HEK293 (cell line): Measurements from ENCODE around the gene RBMS1.

ENCODE experiments used
- CTCF ChIA-PET: fragments of 350-600 bp; formaldehyde crosslinking; extraction: SDS; loops from one replicate; lab custom pipeline; 2021; ENCODE audit warnings: antibody characterized with exemption; lab: Yijun Ruan, JAX
- POLR2A ChIA-PET: fragments of 300-600 bp; formaldehyde crosslinking; extraction: SDS; loops from one replicate; lab custom pipeline; 2020; ENCODE audit warnings: antibody characterized with exemption, inconsistent platforms; lab: Yijun Ruan, JAX
- H3K27ac ChIP-seq: fragments of 200-500 bp; sonication (Bioruptor generic); 2 replicates; pipeline ENCODE4 v1.5.1; 2014; ENCODE audit warnings: low read depth, low read length, control low read depth, inconsistent platforms; ENCODE audit errors: extremely low read depth
- H3K36me3 ChIP-seq, 2 experiments: fragments of 200-500 bp in 1 of 2; sonication (Bioruptor generic) in 1 of 2; 1 replicate in 1 of 2; 2 replicates in 1 of 2; pipeline ENCODE4 v1.5.1; 2014 to 2017; ENCODE audit warnings: inconsistent platforms in 2 of 2, low read length in 2 of 2; ENCODE audit not compliant: control insufficient read depth in 2 of 2, insufficient read depth in 1 of 2
- H3K4me1 ChIP-seq: fragments of 200-500 bp; sonication (Bioruptor generic); 2 replicates; pipeline ENCODE4 v1.5.1; 2014; ENCODE audit warnings: mild to moderate bottlenecking, low read length, inconsistent platforms; ENCODE audit not compliant: control insufficient read depth, insufficient read depth
- H3K4me3 ChIP-seq: 2 replicates; pipeline ENCODE4 v1.5.1; 2011; ENCODE audit warnings: low read depth, mild to moderate bottlenecking, control low read depth, low read length, moderate library complexity
- H3K9me3 ChIP-seq: fragments of 200-500 bp; sonication (Bioruptor generic); 2 replicates; pipeline ENCODE4 v1.5.1; 2014; ENCODE audit warnings: low read depth, low read length, inconsistent platforms; ENCODE audit not compliant: control insufficient read depth, insufficient read depth
- HOXD13 ChIP-seq: sonication (generic); formaldehyde crosslinking; IDR thresholded peaks from 2 replicates; pipeline ENCODE4 v1.8.0; 2022; ENCODE audit warnings: missing genetic modification reagents, borderline replicate concordance
- KLF10 ChIP-seq: fragments of 450-650 bp; IDR thresholded peaks from 2 replicates; pipeline ENCODE4 v1.5.1; 2018; ENCODE audit warnings: missing biosample characterization, mild to moderate bottlenecking, missing genetic modification characterization
- KLF7 ChIP-seq: fragments of 450-650 bp; formaldehyde crosslinking; IDR thresholded peaks from 2 replicates; pipeline ENCODE4 v1.5.1; 2016; ENCODE audit warnings: missing biosample characterization, missing genetic modification characterization, borderline replicate concordance
- SALL2 ChIP-seq: fragments of 450-650 bp; formaldehyde crosslinking; IDR thresholded peaks from 2 replicates; pipeline ENCODE4 v1.5.0; 2017; ENCODE audit warnings: missing biosample characterization, mild to moderate bottlenecking, missing genetic modification characterization, borderline replicate concordance
- SCRT1 ChIP-seq: fragments of 450-650 bp; formaldehyde crosslinking; IDR thresholded peaks from 2 replicates; pipeline ENCODE4 v1.5.1; 2016; ENCODE audit warnings: missing biosample characterization, missing genetic modification characterization, borderline replicate concordance
- TCF7L2 ChIP-seq: IDR thresholded peaks from 2 replicates; pipeline ENCODE4 v1.6.1; 2011; ENCODE audit warnings: low read depth, mild to moderate bottlenecking, inconsistent platforms, low read length, moderate library complexity, borderline replicate concordance
- ZNF16 ChIP-seq: fragments of 450-650 bp; formaldehyde crosslinking; IDR thresholded peaks from 2 replicates; pipeline ENCODE4 v1.5.1; 2016; ENCODE audit warnings: low read depth, missing biosample characterization, missing genetic modification characterization
- ZNF174 ChIP-seq: fragments of 450-650 bp; formaldehyde crosslinking; IDR thresholded peaks from 2 replicates; pipeline ENCODE4 v1.5.0; 2017; ENCODE audit warnings: missing biosample characterization, mild to moderate bottlenecking, missing genetic modification characterization
- ZNF202 ChIP-seq: fragments of 450-650 bp; formaldehyde crosslinking; IDR thresholded peaks from 2 replicates; pipeline ENCODE4 v1.5.1; 2016; ENCODE audit warnings: missing biosample characterization, missing genetic modification characterization, borderline replicate concordance
- ZNF23 ChIP-seq: fragments of 450-650 bp; formaldehyde crosslinking; IDR thresholded peaks from 2 replicates; pipeline ENCODE4 v1.5.1; 2016; ENCODE audit warnings: missing biosample characterization, missing genetic modification characterization, borderline replicate concordance
- ZNF391 ChIP-seq: fragments of 450-650 bp; formaldehyde crosslinking; IDR thresholded peaks from 2 replicates; pipeline ENCODE4 v1.5.1; 2016; ENCODE audit warnings: low read depth, missing biosample characterization, missing genetic modification characterization, borderline replicate concordance
- ZNF529 ChIP-seq: fragments of 450-650 bp; formaldehyde crosslinking; IDR thresholded peaks from 2 replicates; pipeline ENCODE4 v1.5.1; 2017; ENCODE audit warnings: missing genetic modification characterization, missing biosample characterization; ENCODE audit not compliant: insufficient replicate concordance
- ZNF549 ChIP-seq: fragments of 450-650 bp; IDR thresholded peaks from 2 replicates; pipeline ENCODE4 v1.5.1; 2018; ENCODE audit warnings: missing biosample characterization, missing genetic modification characterization, mild to moderate bottlenecking, inconsistent platforms, moderate library complexity
- ZNF555 ChIP-seq: fragments of 450-650 bp; formaldehyde crosslinking; conservative IDR thresholded peaks from 2 replicates; pipeline ENCODE4 v1.5.1; 2017; ENCODE audit warnings: missing biosample characterization, mild to moderate bottlenecking, missing genetic modification characterization, inconsistent platforms
- ZNF558 ChIP-seq: fragments of 450-650 bp; formaldehyde crosslinking; IDR thresholded peaks from 2 replicates; pipeline ENCODE4 v1.5.1; 2016; ENCODE audit warnings: missing biosample characterization, missing genetic modification characterization
- ZNF596 ChIP-seq: fragments of 450-650 bp; IDR thresholded peaks from 2 replicates; pipeline ENCODE4 v1.5.0; 2018; ENCODE audit warnings: missing biosample characterization, mild to moderate bottlenecking, missing genetic modification characterization, moderate library complexity
- ZNF654 ChIP-seq: fragments of 450-650 bp; formaldehyde crosslinking; IDR thresholded peaks from 2 replicates; pipeline ENCODE4 v1.5.1; 2016; ENCODE audit warnings: low read depth, missing biosample characterization, missing genetic modification characterization
- ZNF785 ChIP-seq: fragments of 450-650 bp; formaldehyde crosslinking; IDR thresholded peaks from 2 replicates; pipeline ENCODE4 v1.5.1; 2016; ENCODE audit warnings: missing biosample characterization, missing genetic modification characterization
- TF ChIP-seq, protein P1 (sequence below): fragments of 450-650 bp; formaldehyde crosslinking; IDR thresholded peaks from 2 replicates; pipeline ENCODE4 v1.5.1; 2016; ENCODE audit warnings: missing biosample characterization, missing genetic modification characterization
- TF ChIP-seq, protein P2 (sequence below): fragments of 450-650 bp; formaldehyde crosslinking; IDR thresholded peaks from 2 replicates; pipeline ENCODE4 v1.5.1; 2016; ENCODE audit warnings: missing biosample characterization, missing genetic modification characterization
- TF ChIP-seq, protein P3 (sequence below): fragments of 450-650 bp; formaldehyde crosslinking; IDR thresholded peaks from 2 replicates; pipeline ENCODE4 v1.5.1; 2016; ENCODE audit warnings: missing biosample characterization, missing genetic modification characterization, borderline replicate concordance

The RBMS1 gene

DNA sequence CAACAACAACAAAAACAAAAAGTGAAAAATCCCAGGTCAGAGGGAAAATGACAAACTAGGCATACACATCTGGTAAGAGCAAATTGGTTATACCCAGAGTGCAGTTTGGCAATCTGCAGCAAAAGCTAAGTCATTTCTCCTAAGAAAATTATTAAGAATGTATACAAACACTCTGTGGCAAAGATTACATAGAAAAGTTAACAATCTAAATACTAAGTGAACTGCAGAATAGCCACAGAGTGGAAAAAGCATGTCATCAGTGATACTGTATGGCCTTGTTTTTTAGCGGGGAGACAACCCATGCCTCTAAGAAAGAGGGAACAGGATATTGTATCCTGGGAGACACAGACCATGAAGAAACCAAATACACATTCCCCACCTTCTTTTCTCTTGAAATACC is 157.5 kb downstream of the RBMS1 start:
- Histone ChIP-seq H3K27ac (no peak overlapping the region), H3K4me3 (no peak overlapping the region), H3K9me3 (no peaks in the 10 kb centered on the region), H3K36me3 (no peaks in the 10 kb centered on the region), H3K4me1 (peaks cover 7% of the 10 kb centered on the region)
- ChIA-PET CTCF (interaction anchor here (1.2 kb wide), 1 partner anchor 659 kb away, joined by 4 read pairs; no protein-coding TSS in a partner anchor), POLR2A (no interaction called here)
- TF ChIP-seq KLF10 (tag by site-specific recombination) (no peak), ZNF549 (tag by site-specific recombination) (no peak), ZNF558 (tag by site-specific recombination) (no peak), ZNF785 (tag by site-specific recombination) (no peak), ZNF23 (tag by site-specific recombination) (no peak), ZNF555 (tag by site-specific recombination) (no peak), SCRT1 (tag by site-specific recombination) (no peak), ZNF596 (tag by site-specific recombination) (no peak)
- TF ChIP-seq, protein P1, sequence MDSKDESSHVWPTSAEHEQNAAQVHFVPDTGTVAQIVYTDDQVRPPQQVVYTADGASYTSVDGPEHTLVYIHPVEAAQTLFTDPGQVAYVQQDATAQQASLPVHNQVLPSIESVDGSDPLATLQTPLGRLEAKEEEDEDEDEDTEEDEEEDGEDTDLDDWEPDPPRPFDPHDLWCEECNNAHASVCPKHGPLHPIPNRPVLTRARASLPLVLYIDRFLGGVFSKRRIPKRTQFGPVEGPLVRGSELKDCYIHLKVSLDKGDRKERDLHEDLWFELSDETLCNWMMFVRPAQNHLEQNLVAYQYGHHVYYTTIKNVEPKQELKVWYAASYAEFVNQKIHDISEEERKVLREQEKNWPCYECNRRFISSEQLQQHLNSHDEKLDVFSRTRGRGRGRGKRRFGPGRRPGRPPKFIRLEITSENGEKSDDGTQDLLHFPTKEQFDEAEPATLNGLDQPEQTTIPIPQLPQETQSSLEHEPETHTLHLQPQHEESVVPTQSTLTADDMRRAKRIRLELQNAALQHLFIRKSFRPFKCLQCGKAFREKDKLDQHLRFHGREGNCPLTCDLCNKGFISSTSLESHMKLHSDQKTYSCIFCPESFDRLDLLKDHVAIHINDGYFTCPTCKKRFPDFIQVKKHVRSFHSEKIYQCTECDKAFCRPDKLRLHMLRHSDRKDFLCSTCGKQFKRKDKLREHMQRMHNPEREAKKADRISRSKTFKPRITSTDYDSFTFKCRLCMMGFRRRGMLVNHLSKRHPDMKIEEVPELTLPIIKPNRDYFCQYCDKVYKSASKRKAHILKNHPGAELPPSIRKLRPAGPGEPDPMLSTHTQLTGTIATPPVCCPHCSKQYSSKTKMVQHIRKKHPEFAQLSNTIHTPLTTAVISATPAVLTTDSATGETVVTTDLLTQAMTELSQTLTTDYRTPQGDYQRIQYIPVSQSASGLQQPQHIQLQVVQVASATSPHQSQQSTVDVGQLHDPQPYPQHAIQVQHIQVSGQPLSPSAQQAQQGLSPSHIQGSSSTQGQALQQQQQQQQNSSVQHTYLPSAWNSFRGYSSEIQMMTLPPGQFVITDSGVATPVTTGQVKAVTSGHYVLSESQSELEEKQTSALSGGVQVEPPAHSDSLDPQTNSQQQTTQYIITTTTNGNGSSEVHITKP (tag by site-specific recombination), result no peak
- TF ChIP-seq, protein P2, sequence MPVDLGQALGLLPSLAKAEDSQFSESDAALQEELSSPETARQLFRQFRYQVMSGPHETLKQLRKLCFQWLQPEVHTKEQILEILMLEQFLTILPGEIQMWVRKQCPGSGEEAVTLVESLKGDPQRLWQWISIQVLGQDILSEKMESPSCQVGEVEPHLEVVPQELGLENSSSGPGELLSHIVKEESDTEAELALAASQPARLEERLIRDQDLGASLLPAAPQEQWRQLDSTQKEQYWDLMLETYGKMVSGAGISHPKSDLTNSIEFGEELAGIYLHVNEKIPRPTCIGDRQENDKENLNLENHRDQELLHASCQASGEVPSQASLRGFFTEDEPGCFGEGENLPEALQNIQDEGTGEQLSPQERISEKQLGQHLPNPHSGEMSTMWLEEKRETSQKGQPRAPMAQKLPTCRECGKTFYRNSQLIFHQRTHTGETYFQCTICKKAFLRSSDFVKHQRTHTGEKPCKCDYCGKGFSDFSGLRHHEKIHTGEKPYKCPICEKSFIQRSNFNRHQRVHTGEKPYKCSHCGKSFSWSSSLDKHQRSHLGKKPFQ (tag by site-specific recombination), result no peak
- TF ChIP-seq, protein P3, sequence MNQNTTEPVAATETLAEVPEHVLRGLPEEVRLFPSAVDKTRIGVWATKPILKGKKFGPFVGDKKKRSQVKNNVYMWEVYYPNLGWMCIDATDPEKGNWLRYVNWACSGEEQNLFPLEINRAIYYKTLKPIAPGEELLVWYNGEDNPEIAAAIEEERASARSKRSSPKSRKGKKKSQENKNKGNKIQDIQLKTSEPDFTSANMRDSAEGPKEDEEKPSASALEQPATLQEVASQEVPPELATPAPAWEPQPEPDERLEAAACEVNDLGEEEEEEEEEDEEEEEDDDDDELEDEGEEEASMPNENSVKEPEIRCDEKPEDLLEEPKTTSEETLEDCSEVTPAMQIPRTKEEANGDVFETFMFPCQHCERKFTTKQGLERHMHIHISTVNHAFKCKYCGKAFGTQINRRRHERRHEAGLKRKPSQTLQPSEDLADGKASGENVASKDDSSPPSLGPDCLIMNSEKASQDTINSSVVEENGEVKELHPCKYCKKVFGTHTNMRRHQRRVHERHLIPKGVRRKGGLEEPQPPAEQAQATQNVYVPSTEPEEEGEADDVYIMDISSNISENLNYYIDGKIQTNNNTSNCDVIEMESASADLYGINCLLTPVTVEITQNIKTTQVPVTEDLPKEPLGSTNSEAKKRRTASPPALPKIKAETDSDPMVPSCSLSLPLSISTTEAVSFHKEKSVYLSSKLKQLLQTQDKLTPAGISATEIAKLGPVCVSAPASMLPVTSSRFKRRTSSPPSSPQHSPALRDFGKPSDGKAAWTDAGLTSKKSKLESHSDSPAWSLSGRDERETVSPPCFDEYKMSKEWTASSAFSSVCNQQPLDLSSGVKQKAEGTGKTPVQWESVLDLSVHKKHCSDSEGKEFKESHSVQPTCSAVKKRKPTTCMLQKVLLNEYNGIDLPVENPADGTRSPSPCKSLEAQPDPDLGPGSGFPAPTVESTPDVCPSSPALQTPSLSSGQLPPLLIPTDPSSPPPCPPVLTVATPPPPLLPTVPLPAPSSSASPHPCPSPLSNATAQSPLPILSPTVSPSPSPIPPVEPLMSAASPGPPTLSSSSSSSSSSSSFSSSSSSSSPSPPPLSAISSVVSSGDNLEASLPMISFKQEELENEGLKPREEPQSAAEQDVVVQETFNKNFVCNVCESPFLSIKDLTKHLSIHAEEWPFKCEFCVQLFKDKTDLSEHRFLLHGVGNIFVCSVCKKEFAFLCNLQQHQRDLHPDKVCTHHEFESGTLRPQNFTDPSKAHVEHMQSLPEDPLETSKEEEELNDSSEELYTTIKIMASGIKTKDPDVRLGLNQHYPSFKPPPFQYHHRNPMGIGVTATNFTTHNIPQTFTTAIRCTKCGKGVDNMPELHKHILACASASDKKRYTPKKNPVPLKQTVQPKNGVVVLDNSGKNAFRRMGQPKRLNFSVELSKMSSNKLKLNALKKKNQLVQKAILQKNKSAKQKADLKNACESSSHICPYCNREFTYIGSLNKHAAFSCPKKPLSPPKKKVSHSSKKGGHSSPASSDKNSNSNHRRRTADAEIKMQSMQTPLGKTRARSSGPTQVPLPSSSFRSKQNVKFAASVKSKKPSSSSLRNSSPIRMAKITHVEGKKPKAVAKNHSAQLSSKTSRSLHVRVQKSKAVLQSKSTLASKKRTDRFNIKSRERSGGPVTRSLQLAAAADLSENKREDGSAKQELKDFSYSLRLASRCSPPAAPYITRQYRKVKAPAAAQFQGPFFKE, result no peak

DNA sequence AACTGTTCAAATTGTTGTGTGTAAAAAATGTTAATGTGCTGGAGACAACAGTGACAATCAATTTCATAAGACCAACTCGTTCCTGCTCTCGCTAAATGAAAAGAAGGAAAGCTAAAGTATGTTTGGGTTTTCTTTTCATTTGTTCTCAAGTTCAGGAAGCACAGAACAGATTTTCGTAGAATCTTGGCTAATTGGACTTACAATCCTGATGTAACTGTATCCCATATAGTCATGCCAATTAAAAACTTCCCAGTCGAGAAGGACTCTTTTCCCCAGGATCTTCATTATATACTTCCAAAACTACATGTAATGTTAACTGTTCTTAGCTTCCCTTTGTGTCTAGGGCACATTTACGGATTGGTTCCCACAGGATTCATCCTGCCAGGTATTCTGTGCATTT is 158.2 kb downstream of the RBMS1 start:
- ChIA-PET POLR2A (no interaction called here), CTCF (interaction anchor here (1.1 to 1.2 kb wide), 2 partner anchors 11 to 660 kb away, joined by 3 to 4 read pairs; no protein-coding TSS in a partner anchor)
- Histone ChIP-seq H3K4me1 (peaks cover 7% of the 10 kb centered on the region), H3K27ac (no peak overlapping the region), H3K9me3 (no peaks in the 10 kb centered on the region), H3K4me3 (no peak overlapping the region), H3K36me3 (no peaks in the 10 kb centered on the region)
- no peak for TF ChIP-seq KLF7 (tag by site-specific recombination)
- TF ChIP-seq ZNF202 (tag by site-specific recombination), result no peak
- no peak for TF ChIP-seq SALL2 (tag by site-specific recombination)
- no peak for TF ChIP-seq ZNF174 (tag by site-specific recombination)
- TF ChIP-seq HOXD13 (CRISPR knock-in tag), result no peak
- no peak for TF ChIP-seq TCF7L2
- no peak for TF ChIP-seq ZNF16 (tag by site-specific recombination)
- TF ChIP-seq ZNF654 (tag by site-specific recombination), result no peak
- no peak for TF ChIP-seq ZNF391 (tag by site-specific recombination)
- TF ChIP-seq ZNF529 (tag by site-specific recombination), result no peak
